ENCODE measurements around the gene RBCK1.
"Not testable (repeated sequence)": the region's sequence is repeated elsewhere in the genome, so short reads cannot be mapped to it uniquely, and the experiment has no call there.

GRCh38 chr20:372543-373082 lies 35.5 kb upstream of the RBCK1 start:
- TF ChIP-seq PATZ1 (CRISPR knock-in tag; IDR thresholded peaks at IDR 0.05; ENCODE audit: borderline replicate concordance); ARNTL (CRISPR knock-in tag; IDR thresholded peaks at IDR 0.05; ENCODE audit: borderline replicate concordance, low read depth); GLIS3 (CRISPR knock-in tag; IDR thresholded peaks at IDR 0.05); ZFP3 (CRISPR knock-in tag; IDR thresholded peaks at IDR 0.05); CSRNP3 (CRISPR knock-in tag; IDR thresholded peaks at IDR 0.05); SNAI2 (CRISPR knock-in tag; IDR thresholded peaks at IDR 0.05); CREB5 (CRISPR knock-in tag; IDR thresholded peaks at IDR 0.05; ENCODE audit: low read depth); RARB (CRISPR knock-in tag; IDR thresholded peaks at IDR 0.05); CSDC2 (CRISPR knock-in tag; IDR thresholded peaks at IDR 0.05); ZNF70 (CRISPR knock-in tag; IDR thresholded peaks at IDR 0.05); ZNF565 (CRISPR knock-in tag; conservative IDR thresholded peaks at IDR 0.05; ENCODE audit: low read depth): not testable (repeated sequence)

Measured in SK-N-SH treated with all-trans-retinoic acid at 6 μM for 48 hours (cell line).